Measurements from ENCODE around the gene UBTD1.

DNA sequence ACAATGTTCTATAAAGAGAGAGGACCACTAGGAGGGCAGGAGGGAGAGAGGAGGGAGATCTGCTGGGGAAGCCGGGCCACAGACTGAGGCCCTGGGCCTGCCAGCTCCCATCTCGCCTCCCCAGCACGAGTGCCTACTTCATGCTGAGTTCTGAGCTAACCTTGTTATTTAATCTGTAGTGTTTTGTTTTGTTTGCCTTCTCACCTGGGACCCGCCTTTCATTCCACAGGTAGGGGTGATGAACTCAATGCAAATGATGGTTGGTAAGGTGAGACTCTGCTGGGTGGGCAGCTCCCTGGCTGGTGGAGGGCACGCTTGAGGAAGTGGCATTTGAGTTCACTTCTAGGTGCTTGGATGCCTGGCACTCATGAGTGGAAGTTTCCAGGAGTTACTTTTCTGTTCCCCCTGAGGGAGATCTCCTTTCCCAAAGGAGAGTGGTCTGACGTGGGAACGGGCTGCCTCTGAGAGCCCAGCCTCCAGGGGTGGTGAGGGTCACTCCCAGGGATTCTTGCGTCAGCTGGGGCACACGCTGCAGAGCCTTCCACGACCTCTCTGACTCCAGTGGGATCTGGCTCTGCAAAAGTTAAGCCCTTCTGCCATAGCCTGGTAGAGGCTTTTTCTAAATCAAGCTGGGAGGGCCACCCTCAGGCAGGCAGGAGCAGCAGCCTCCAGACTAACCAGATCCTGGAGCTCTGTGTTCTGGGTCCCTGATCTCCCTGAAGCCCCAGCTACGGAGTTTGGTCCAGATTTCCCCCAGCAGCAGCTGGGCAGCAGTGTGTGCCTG, 22.4 kb downstream of the UBTD1 start:
- TF ChIP-seq JUNB (IDR thresholded peaks at IDR 0.05) (no peak), JUND (IDR thresholded peaks at IDR 0.05; ENCODE audit: low read depth, low read length) (no peak), NR2C2 (IDR thresholded peaks at IDR 0.05; ENCODE audit: borderline replicate concordance, control insufficient read depth, insufficient read length, low read depth) (no peak), POLR2AphosphoS2 (IDR thresholded peaks at IDR 0.05; ENCODE audit: low read depth, low read length) (no peak), HDGF (IDR thresholded peaks at IDR 0.05) (no peak), ZNF384 (IDR thresholded peaks at IDR 0.05; ENCODE audit: borderline replicate concordance, low read depth, low read length) (no peak), SRF (IDR thresholded peaks at IDR 0.05; ENCODE audit: low read depth in 2 of 2, low read length in 2 of 2) (no peak), BACH1 (IDR thresholded peaks at IDR 0.05; ENCODE audit: borderline replicate concordance) (no peak), EGR1 (IDR thresholded peaks at IDR 0.05; ENCODE audit: borderline replicate concordance in 1 of 2, low read depth in 2 of 2, low read length in 2 of 2) (no peak), MYC (IDR thresholded peaks at IDR 0.05; ENCODE audit: insufficient read depth, insufficient read length, insufficient replicate concordance, low read length, severe bottlenecking) (no peak)
- TF ChIP-seq, protein P1, sequence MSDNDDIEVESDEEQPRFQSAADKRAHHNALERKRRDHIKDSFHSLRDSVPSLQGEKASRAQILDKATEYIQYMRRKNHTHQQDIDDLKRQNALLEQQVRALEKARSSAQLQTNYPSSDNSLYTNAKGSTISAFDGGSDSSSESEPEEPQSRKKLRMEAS (IDR thresholded peaks at IDR 0.05; ENCODE audit: low read depth, low read length), result no peak
- TF ChIP-seq, protein P2, sequence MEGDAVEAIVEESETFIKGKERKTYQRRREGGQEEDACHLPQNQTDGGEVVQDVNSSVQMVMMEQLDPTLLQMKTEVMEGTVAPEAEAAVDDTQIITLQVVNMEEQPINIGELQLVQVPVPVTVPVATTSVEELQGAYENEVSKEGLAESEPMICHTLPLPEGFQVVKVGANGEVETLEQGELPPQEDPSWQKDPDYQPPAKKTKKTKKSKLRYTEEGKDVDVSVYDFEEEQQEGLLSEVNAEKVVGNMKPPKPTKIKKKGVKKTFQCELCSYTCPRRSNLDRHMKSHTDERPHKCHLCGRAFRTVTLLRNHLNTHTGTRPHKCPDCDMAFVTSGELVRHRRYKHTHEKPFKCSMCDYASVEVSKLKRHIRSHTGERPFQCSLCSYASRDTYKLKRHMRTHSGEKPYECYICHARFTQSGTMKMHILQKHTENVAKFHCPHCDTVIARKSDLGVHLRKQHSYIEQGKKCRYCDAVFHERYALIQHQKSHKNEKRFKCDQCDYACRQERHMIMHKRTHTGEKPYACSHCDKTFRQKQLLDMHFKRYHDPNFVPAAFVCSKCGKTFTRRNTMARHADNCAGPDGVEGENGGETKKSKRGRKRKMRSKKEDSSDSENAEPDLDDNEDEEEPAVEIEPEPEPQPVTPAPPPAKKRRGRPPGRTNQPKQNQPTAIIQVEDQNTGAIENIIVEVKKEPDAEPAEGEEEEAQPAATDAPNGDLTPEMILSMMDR (IDR thresholded peaks at IDR 0.05 in 2 of 3, conservative IDR thresholded peaks at IDR 0.05 in 1 of 3; ENCODE audit: control insufficient read depth in 2 of 3, extremely low read depth in 1 of 3, insufficient read depth in 1 of 3, low read depth in 3 of 3, low read length in 3 of 3), result no peak

Measured in GM12878 (cell line).